Transverse colon (tissue), 4 donors: ENCODE measurements around the gene TMEM273. TPM values are rescaled to one million over a fixed set of nuclear protein-coding genes. Genes with fewer than 3 reads are reported as not detected.

Source experiments
- DNase-seq: peaks from one replicate; pipeline ENCODE4 v3.0.0-alpha.2; 2019
- H3K27ac ChIP-seq, 4 donors: fragments of 200-600 bp; sonication (generic); 2 replicates each; pipeline ENCODE4 v1.5.1; 2016 to 2018; ENCODE audit warnings: inconsistent platforms in 4 of 4
- H3K27me3 ChIP-seq: fragments of 200-600 bp; sonication (generic); 2 replicates; pipeline ENCODE4 v1.5.1; 2017; ENCODE audit warnings: inconsistent platforms
- H3K36me3 ChIP-seq, 4 donors: fragments of 200-600 bp; sonication (generic); 2 replicates each; pipeline ENCODE4 v1.5.1; 2017 to 2019; ENCODE audit warnings: inconsistent platforms in 4 of 4
- H3K4me1 ChIP-seq, 4 donors: fragments of 200-600 bp; sonication (generic); 2 replicates each; pipeline ENCODE4 v1.5.1; 2017 to 2020; ENCODE audit warnings: inconsistent platforms in 4 of 4
- H3K4me3 ChIP-seq, 4 donors: fragments of 200-600 bp; sonication (generic); 1 replicate in 1 of 4; 2 replicates in 3 of 4; pipeline versions ENCODE4 v1.5.1 to v1.6.1; 2017 to 2019; ENCODE audit warnings: inconsistent platforms in 4 of 4
- H3K9me3 ChIP-seq, 2 donors: fragments of 200-600 bp; sonication (generic); 2 replicates each; pipeline ENCODE4 v1.5.1; 2017 to 2019; ENCODE audit warnings: inconsistent platforms in 2 of 2
- EP300 ChIP-seq: sonication (generic); formaldehyde crosslinking; IDR thresholded peaks from one replicate; pipeline ENCODE4 v1.6.1; 2017; ENCODE audit warnings: antibody characterized with exemption, low read depth
- POLR2A ChIP-seq: fragments of 450-650 bp; IDR thresholded peaks from one replicate; pipeline ENCODE4 v1.6.1; 2016; ENCODE audit warnings: antibody characterized with exemption, mild to moderate bottlenecking, moderate library complexity
- POLR2AphosphoS5 ChIP-seq, 3 donors: sonication (generic); formaldehyde crosslinking; IDR thresholded peaks; one replicate each; pipeline ENCODE4 v1.6.1; 2016; ENCODE audit warnings: antibody characterized with exemption in 3 of 3
- WGBS, 2 donors: methylation state at CpG; one replicate each; pipeline ENCODE4 v1.1.5; 2018; ENCODE audit warnings: low coverage in 1 of 2; 5-methylcytosine and 5-hydroxymethylcytosine counted together
- in situ Hi-C, 4 donors: fragments of 200-750 bp; cut with MboI; loops; one replicate each; pipeline versions ENCODE4 v1.15.0 to v1.15.1; 2017; ENCODE audit warnings: low sequenced_read_pairs in 3 of 4, low pct_ligation_motif_present in 1 of 4, low pct_unique_long_range_greater_than_20kb in 1 of 4
- intact Hi-C: fragments of 100-400 bp; cut with DNase I; formaldehyde crosslinking; loops from one replicate; pipeline ENCODE4 v1.15.1; 2023; ENCODE audit warnings: low total_unique reads
- total RNA-seq, 4 donors: library from RNA; depleted of rRNA; stranded (reverse); fragments of >200 nt; gene quantifications; one replicate each; pipeline ENCODE4 v1.1.0, GENCODE V29; 2016
- TF ChIP-seq, protein P1 (sequence below), 5 experiments: fragments of 200-600 bp in 3 of 5; fragments of 450-650 bp in 2 of 5; sonication (generic) in 3 of 5; IDR thresholded peaks; 1 replicate in 2 of 5; 2 replicates in 3 of 5; pipeline ENCODE4 v1.5.1; 2016 to 2017; ENCODE audit warnings: antibody characterized with exemption in 5 of 5, inconsistent platforms in 3 of 5, mild to moderate bottlenecking in 2 of 5, moderate library complexity in 1 of 5

Gene TMEM273
- total RNA-seq, 4 donors from 2014 or later: 0.80 to 18.4 (median 7.4) TPM

GRCh38 chr10:49149881-49150280 lies 38.3 kb downstream of the TMEM273 start:
- in situ Hi-C loops (loop anchor here (25.0 kb wide), 2 partner anchors 263 to 488 kb away; no protein-coding TSS in a partner anchor), intact Hi-C loops (no loop called here)
- Histone ChIP-seq H3K4me3 (no peak overlapping the region), H3K36me3 (no peaks in the 10 kb centered on the region), H3K27ac (no peak overlapping the region), H3K9me3 (no peaks in the 10 kb centered on the region), H3K27me3 (no peaks in the 10 kb centered on the region), H3K4me1 (no peaks in the 10 kb centered on the region)
- WGBS, 2 donors: 87 to 88% methylated on average over 3 of the region's 3 CpGs
- no peak for DNase-seq
- TF ChIP-seq, protein P1, sequence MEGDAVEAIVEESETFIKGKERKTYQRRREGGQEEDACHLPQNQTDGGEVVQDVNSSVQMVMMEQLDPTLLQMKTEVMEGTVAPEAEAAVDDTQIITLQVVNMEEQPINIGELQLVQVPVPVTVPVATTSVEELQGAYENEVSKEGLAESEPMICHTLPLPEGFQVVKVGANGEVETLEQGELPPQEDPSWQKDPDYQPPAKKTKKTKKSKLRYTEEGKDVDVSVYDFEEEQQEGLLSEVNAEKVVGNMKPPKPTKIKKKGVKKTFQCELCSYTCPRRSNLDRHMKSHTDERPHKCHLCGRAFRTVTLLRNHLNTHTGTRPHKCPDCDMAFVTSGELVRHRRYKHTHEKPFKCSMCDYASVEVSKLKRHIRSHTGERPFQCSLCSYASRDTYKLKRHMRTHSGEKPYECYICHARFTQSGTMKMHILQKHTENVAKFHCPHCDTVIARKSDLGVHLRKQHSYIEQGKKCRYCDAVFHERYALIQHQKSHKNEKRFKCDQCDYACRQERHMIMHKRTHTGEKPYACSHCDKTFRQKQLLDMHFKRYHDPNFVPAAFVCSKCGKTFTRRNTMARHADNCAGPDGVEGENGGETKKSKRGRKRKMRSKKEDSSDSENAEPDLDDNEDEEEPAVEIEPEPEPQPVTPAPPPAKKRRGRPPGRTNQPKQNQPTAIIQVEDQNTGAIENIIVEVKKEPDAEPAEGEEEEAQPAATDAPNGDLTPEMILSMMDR (IDR thresholded peaks at IDR 0.05): no peak
- TF ChIP-seq POLR2AphosphoS5 (IDR thresholded peaks at IDR 0.05) (no peak), POLR2A (no peak), EP300 (no peak)

GRCh38 chr10:49144058-49144720 lies 44.0 kb downstream of the TMEM273 start:
- TF ChIP-seq POLR2AphosphoS5 (IDR thresholded peaks at IDR 0.05) (no peak), EP300 (no peak), POLR2A (no peak)
- TF ChIP-seq, protein P1 (IDR thresholded peaks at IDR 0.05): no peak
- 64% methylated on average over 2 of the region's 2 CpGs; no CpG with 5 or more reads in 1 of the 2 donors for WGBS, 2 donors
- Histone ChIP-seq H3K4me3 (no peak overlapping the region), H3K27ac (peak overlapping the region in 1 of 4 donors; percentile 29), H3K27me3 (no peaks in the 10 kb centered on the region), H3K36me3 (no peaks in the 10 kb centered on the region), H3K9me3 (no peaks in the 10 kb centered on the region), H3K4me1 (peaks cover 0 to 9% (median 0%) of the 10 kb centered on the region in 4 donors)
- in situ Hi-C loops: no loop called here
- intact Hi-C loops: no loop called here
- no peak for DNase-seq

DNA sequence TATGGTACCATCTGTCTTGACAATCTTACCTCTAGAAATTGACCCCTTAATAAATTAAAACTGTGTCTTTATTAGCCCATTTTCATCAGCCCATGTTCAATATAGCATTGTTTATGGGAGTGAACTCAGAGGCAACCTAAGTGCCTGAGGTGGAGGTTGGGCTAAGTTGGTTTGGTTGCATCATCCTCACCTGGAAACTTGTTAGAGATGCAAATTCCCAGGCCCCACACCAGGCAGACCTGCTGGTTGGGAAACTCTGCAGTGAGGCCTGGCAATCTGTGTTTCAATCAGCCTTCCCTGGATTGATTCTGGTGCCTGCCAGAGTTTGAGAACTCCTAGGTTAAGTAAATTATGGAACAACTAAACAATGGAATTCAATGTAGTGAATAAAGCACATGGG lies 44.9 kb downstream of the TMEM273 start:
- Histone ChIP-seq H3K9me3 (no peaks in the 10 kb centered on the region), H3K27me3 (no peaks in the 10 kb centered on the region), H3K36me3 (no peaks in the 10 kb centered on the region), H3K27ac (no peak overlapping the region), H3K4me3 (no peak overlapping the region), H3K4me1 (peaks cover 0 to 9% (median 2%) of the 10 kb centered on the region in 4 donors)
- no peak for DNase-seq
- in situ Hi-C loops (no loop called here), intact Hi-C loops (no loop called here)
- no peak for TF ChIP-seq POLR2AphosphoS5 (IDR thresholded peaks at IDR 0.05)
- TF ChIP-seq EP300: no peak
- TF ChIP-seq, protein P1 (IDR thresholded peaks at IDR 0.05): no peak
- no peak for TF ChIP-seq POLR2A

DNA sequence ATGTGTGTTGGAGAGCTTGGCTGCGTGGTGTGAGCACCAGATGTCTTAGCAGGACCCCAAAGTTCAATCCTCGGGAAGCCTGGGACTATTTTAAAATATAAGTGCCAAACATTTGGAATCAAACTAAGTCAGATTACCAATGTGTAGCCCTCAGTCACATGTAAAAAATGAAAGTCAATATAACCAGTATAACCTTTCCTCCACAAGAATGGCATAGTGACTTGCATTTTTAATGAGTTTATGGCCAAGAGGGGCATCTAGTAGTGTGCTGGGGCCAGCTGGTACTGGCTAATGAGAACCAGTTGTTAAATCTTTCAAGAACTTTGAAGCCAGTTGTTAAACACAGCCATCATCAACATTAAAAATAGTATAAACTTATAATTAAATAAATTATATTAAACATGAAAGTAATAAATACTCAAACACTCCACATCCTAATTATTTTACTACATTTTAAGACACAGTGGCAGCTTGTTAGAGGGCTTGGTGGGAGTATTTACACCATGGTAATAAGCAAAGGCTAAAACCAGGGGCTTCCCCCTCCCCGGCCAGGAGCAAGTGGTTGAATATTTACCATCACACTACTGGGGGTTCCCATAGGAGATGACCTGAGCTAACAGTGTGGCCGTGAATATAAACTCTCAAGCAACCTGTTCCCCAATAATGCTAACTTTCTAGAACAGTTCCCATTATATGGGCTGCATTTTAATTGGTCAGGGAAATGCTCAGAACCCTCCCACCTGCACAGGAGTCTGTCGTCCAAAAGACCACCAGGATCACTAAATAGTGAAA lies 46.5 kb downstream of the TMEM273 start:
- no peak overlapping the region for H3K27ac ChIP-seq
- in situ Hi-C loops (no loop called here), intact Hi-C loops (no loop called here)
- no peak for DNase-seq
- 66 to 78% methylated on average over 3 to 5 of the region's 5 CpGs for WGBS, 2 donors
- no peaks in the 10 kb centered on the region for H3K9me3 ChIP-seq
- H3K36me3 ChIP-seq: no peaks in the 10 kb centered on the region
- TF ChIP-seq POLR2A (no peak), POLR2AphosphoS5 (IDR thresholded peaks at IDR 0.05) (no peak), EP300 (no peak)
- TF ChIP-seq, protein P1 (IDR thresholded peaks at IDR 0.05): no peak
- no peaks in the 10 kb centered on the region for H3K27me3 ChIP-seq
- H3K4me1 ChIP-seq: peaks cover 0 to 9% (median 2%) of the 10 kb centered on the region in 4 donors
- H3K4me3 ChIP-seq: no peak overlapping the region
